K562 (cell line): Measurements from ENCODE around the gene MRPL4. TPM values are rescaled to one million over a fixed set of nuclear protein-coding genes. Genes with fewer than 3 reads are reported as not detected.
A peak's percentile ranks its signal among the peaks of the same experiment; 100 is the strongest.

ENCODE experiments used
- BACH1 ChIP-seq: fragments of 200-800 bp; sonication (Bioruptor generic); IDR thresholded peaks from 2 replicates; pipeline ENCODE4 v1.6.1; 2016; ENCODE audit warnings: missing genetic modification characterization, missing compliant biosample characterization
- CBX1 ChIP-seq: sonication (generic); IDR thresholded peaks from 2 replicates; pipeline ENCODE4 v1.6.1; 2016; ENCODE audit warnings: antibody characterized with exemption, low read depth, mild to moderate bottlenecking
- CREB3L1 ChIP-seq: fragments of 450-650 bp; IDR thresholded peaks from 2 replicates; pipeline ENCODE4 v1.6.1; 2014; ENCODE audit warnings: low read depth, mild to moderate bottlenecking, moderate library complexity, borderline replicate concordance
- DMBX1 ChIP-seq: fragments of 250-450 bp; sonication (Bioruptor Pico); IDR thresholded peaks from 2 replicates; pipeline ENCODE4 v1.8.0; 2022; ENCODE audit warnings: inconsistent platforms, mild to moderate bottlenecking, moderate library complexity, borderline replicate concordance
- FOXK2 ChIP-seq, 2 experiments: fragments of 450-650 bp; IDR thresholded peaks in 1 of 2; conservative IDR thresholded peaks in 1 of 2; 2 replicates each; pipeline ENCODE4 v1.6.1; 2016; ENCODE audit warnings: low read depth in 2 of 2, mild to moderate bottlenecking in 1 of 2
- HMGN3 ChIP-seq: IDR thresholded peaks from 2 replicates; pipeline ENCODE4 v1.6.1; 2011; ENCODE audit warnings: borderline replicate concordance, low read depth, mild to moderate bottlenecking, mixed read lengths, low read length; ENCODE audit not compliant: insufficient read length; ENCODE audit errors: extremely low read depth
- HMGXB4 ChIP-seq: sonication (generic); formaldehyde crosslinking; IDR thresholded peaks from 2 replicates; pipeline ENCODE4 v1.8.1; 2023; ENCODE audit warnings: mild to moderate bottlenecking, missing genetic modification reagents
- MBD2 ChIP-seq: sonication (generic); IDR thresholded peaks from 2 replicates; pipeline ENCODE4 v1.6.1; 2016; ENCODE audit warnings: low read depth, borderline replicate concordance
- MTA3 ChIP-seq: fragments of 450-650 bp; formaldehyde crosslinking; IDR thresholded peaks from 2 replicates; pipeline ENCODE4 v1.6.1; 2017; ENCODE audit warnings: mild to moderate bottlenecking, borderline replicate concordance
- MYNN ChIP-seq, 2 experiments: sonication (generic); formaldehyde crosslinking in 1 of 2; IDR thresholded peaks; 2 replicates each; pipeline versions ENCODE4 v1.5.0 to v1.6.1; 2016 to 2020; ENCODE audit warnings: antibody characterized with exemption in 1 of 2, missing genetic modification reagents in 1 of 2
- NFRKB ChIP-seq: fragments of 450-650 bp; IDR thresholded peaks from 2 replicates; pipeline ENCODE4 v1.6.1; 2016; ENCODE audit warnings: low read depth
- POLR2AphosphoS5 ChIP-seq: IDR thresholded peaks from 2 replicates; pipeline ENCODE4 v1.6.1; 2011; ENCODE audit warnings: mild to moderate bottlenecking, low read depth, low read length, moderate library complexity; ENCODE audit not compliant: control insufficient read depth, insufficient read depth
- PRMT5 ChIP-seq: sonication (generic); formaldehyde crosslinking; IDR thresholded peaks from 2 replicates; pipeline ENCODE4 v1.5.0; 2020; ENCODE audit warnings: missing genetic modification reagents
- RUNX1 ChIP-seq: sonication (generic); IDR thresholded peaks from 2 replicates; pipeline ENCODE4 v1.6.1; 2016; ENCODE audit warnings: antibody characterized with exemption, low read depth
- TAF9B ChIP-seq: fragments of 450-650 bp; IDR thresholded peaks from 2 replicates; pipeline ENCODE4 v1.6.1; 2018; ENCODE audit warnings: mild to moderate bottlenecking; ENCODE audit not compliant: partially characterized antibody
- TARDBP ChIP-seq: fragments of 450-650 bp; IDR thresholded peaks from 2 replicates; pipeline ENCODE4 v1.6.1; 2016
- TEAD1 ChIP-seq, 2 experiments: fragments of 450-650 bp in 1 of 2; sonication (generic) in 1 of 2; formaldehyde crosslinking; IDR thresholded peaks; 2 replicates each; pipeline versions ENCODE4 v1.4.0 to v1.8.0; 2020 to 2022; ENCODE audit warnings: mild to moderate bottlenecking in 2 of 2, missing genetic modification reagents in 1 of 2
- TOE1 ChIP-seq, 2 experiments: fragments of 450-650 bp in 1 of 2; sonication (generic) in 1 of 2; formaldehyde crosslinking in 1 of 2; IDR thresholded peaks; 2 replicates each; pipeline versions ENCODE4 v1.7.1 to v1.8.0; 2016 to 2022; ENCODE audit warnings: borderline replicate concordance in 2 of 2, mild to moderate bottlenecking in 2 of 2, antibody characterized with exemption in 1 of 2, inconsistent platforms in 1 of 2, low read depth in 1 of 2, missing genetic modification reagents in 1 of 2, moderate library complexity in 1 of 2
- U2AF1 ChIP-seq: fragments of 200-400 bp; formaldehyde crosslinking; optimal IDR thresholded peaks from 2 replicates; pipeline ENCODE3; 2017; ENCODE audit warnings: mild to moderate bottlenecking, low read depth, low read length, moderate library complexity
- ZC3H11A ChIP-seq: IDR thresholded peaks from 2 replicates; pipeline ENCODE4 v1.6.1; 2012; ENCODE audit warnings: low read depth, low read length, improper control_type of control experiment
- ZNF184 ChIP-seq: sonication (generic); formaldehyde crosslinking; IDR thresholded peaks from 2 replicates; pipeline ENCODE4 v1.5.0; 2020; ENCODE audit warnings: missing genetic modification reagents
- ZNF395 ChIP-seq: fragments of 200-800 bp; sonication (Bioruptor generic); IDR thresholded peaks from 2 replicates; pipeline ENCODE4 v1.6.1; 2017; ENCODE audit warnings: missing genetic modification characterization, missing compliant biosample characterization
- ZNF436 ChIP-seq: fragments of 250-450, 450-650 bp; sonication (Bioruptor Pico); formaldehyde crosslinking; IDR thresholded peaks from 2 replicates; pipeline ENCODE4 v1.7.0; 2020; ENCODE audit warnings: mild to moderate bottlenecking
- polyA plus RNA-seq, 8 experiments: library from polyadenylated mRNA; depleted of rRNA in 4 of 8; stranded (reverse) in 5 of 8; unstranded in 3 of 8; fragments of >200 nt; fragmentation: Nextera tagmentation in 2 of 8; fragmentation: Illumina TruSeq in 1 of 8; extraction: Ambion mirVana in 2 of 8; extraction: Trizol in 1 of 8; gene quantifications; 2 replicates each; pipeline versions ENCODE4 v1.2.1 to v1.2.3, GENCODE V29; 2011 to 2014; ENCODE audit warnings: inconsistent platforms in 1 of 8, missing spikeins in 1 of 8
- total RNA-seq, 7 experiments: library from RNA; depleted of rRNA in 6 of 7; stranded (reverse); fragments of >200 nt in 6 of 7; fragmentation: Illumina TruSeq in 2 of 7; extraction: Trizol in 2 of 7; gene quantifications; 2 replicates each; pipeline versions ENCODE4 v1.2.1 to v1.2.3, GENCODE V29; 2011 to 2021; ENCODE audit warnings: low replicate concordance in 1 of 7

Gene MRPL4
- total and polyA plus RNA-seq, 9 of the 15 experiments (the other 6 are each of a cell fraction or from before 2014, with no cell fraction given), result 1.4 to 239 (median 64.9) TPM

DNA sequence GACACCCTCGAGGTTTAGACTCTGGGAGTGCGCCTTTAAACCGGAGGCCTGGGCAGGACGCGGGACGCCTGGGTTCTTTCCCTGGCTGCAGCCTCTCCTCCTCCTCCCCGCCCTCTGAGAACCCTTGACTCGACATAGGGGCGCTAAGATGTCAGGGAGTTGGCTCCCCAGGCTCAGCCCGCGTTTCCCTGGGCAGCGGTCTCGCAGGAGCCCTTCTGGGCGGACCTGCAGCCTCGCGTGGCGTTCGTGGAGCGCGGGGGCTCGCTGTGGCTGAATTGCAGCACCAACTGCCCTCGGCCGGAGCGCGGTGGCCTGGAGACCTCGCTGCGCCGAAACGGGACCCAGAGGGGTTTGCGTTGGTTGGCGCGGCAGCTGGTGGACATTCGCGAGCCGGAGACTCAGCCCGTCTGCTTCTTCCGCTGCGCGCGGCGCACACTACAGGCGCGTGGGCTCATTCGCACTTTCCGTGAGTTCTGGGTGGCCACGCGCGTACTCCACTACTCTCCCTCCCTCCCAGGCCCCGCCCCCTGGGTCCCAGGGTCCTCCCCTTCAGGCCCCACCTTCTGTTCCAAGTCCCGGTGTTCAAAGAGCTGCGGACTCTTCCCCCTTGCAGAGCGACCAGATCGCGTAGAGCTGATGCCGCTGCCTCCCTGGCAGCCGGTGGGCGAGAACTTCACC lies 39.0 kb downstream of the MRPL4 start (continued):
- TF ChIP-seq ZC3H11A (0 out of 2 replicates have a peak, but pooled peaks have one; percentile 10), CBX1 (0 out of 2 replicates have a peak, but pooled peaks have one; percentile 14), RUNX1 (no peak), DMBX1 (CRISPR knock-in tag) (no peak), ZNF436 (CRISPR knock-in tag) (no peak), POLR2AphosphoS5 (peak; percentile 68; the same call in 1 of the 2 replicates), FOXK2 (conservative IDR thresholded peaks at IDR 0.05 in 1 of 2, IDR thresholded peaks at IDR 0.05 in 1 of 2; ENCODE audit: low read depth in 2 of 2) (no peak), BACH1 (no peak), ZNF184 (CRISPR knock-in tag) (no peak), ZNF395 (CRISPR knock-in tag) (no peak), TEAD1 (CRISPR knock-in tag; IDR thresholded peaks at IDR 0.05) (0 out of 4 replicates have a peak, but pooled peaks of 1 of the 2 experiments have one; percentile 46), U2AF1 (peak; percentile 26), PRMT5 (no peak), MBD2 (peak; percentile 30; the same call in 1 of the 2 replicates), TOE1 (IDR thresholded peaks at IDR 0.05; ENCODE audit: borderline replicate concordance) (no peak), TOE1 (CRISPR knock-in tag; IDR thresholded peaks at IDR 0.05; ENCODE audit: borderline replicate concordance, low read depth) (0 out of 2 replicates have a peak, but pooled peaks have one; percentile 22), HMGXB4 (no peak), MTA3 (no peak), MYNN (IDR thresholded peaks at IDR 0.05) (0 out of 2 replicates have a peak, but pooled peaks have one; percentile 17), MYNN (CRISPR knock-in tag; IDR thresholded peaks at IDR 0.05) (no peak), HMGN3 (no peak), TAF9B (peak; percentile 58), NFRKB (peak; percentile 28; the same call in 1 of the 2 replicates), TARDBP (peak; percentile 71; the same call in 1 of the 2 replicates), CREB3L1 (0 out of 2 replicates have a peak, but pooled peaks have one; percentile 11)
